ENCODE data around the gene HUS1. TPM values are rescaled to one million over a fixed set of nuclear protein-coding genes. Genes with fewer than 3 reads are reported as not detected.
A peak's percentile ranks its signal among the peaks of the same experiment; 100 is the strongest.
"Not testable (repeated sequence)": the region's sequence is repeated elsewhere in the genome, so short reads cannot be mapped to it uniquely, and the experiment has no call there.

The HUS1 gene
- polyA plus RNA-seq, 3 donors = 37.7 to 45.9 (median 38.8) TPM

DNA sequence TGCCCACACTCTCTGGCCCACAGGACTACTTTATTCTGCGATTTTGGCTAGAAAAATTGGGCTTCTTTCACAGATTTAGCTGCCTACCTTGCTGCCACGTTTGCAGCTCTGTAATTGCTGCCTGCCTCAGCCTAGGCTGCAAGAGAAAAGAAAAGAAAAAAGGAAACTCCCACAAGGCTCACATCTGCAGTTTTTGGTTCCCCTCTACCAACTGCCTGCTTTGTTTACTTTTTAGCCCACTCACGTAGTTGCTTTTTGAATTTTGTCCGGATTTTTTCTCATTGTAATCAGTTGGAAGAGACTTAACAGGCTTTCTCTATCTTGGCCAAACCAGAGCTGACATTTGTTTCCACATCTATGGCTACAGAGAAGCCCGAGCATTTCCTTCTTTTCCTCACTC is 25.2 kb upstream of the HUS1 start:
- DNase-seq = no peak
- H3K9me3 Mint-ChIP-seq = peaks cover 0 to 6% (median 3%) of the 10 kb centered on the region in 7 donors
- WGBS (ENCODE audit: insufficient coverage) = 29% methylated on average over 4 of the region's 5 CpGs
- no peaks in the 10 kb centered on the region for H3K4me1 ChIP-seq (ENCODE audit: control insufficient read depth in 1 of 2, insufficient read depth in 2 of 2, low read length in 2 of 2)
- no peak overlapping the region for H3K27ac ChIP-seq (ENCODE audit: low read depth in 1 of 2, low read length in 2 of 2)
- H3K27me3 Mint-ChIP-seq (ENCODE audit: low read depth in 3 of 3) = peaks cover 0 to 4% (median 0%) of the 10 kb centered on the region in 3 donors
- no peak overlapping the region for H3K9ac ChIP-seq (ENCODE audit: insufficient read depth, low read length, poor library complexity, severe bottlenecking)
- no peak overlapping the region for H3K4me3 Mint-ChIP-seq
- H3K36me3 Mint-ChIP-seq = no peaks in the 10 kb centered on the region
- TF ChIP-seq CTCF (IDR thresholded peaks at IDR 0.05) = no peak
- no peak overlapping the region for H3K27ac Mint-ChIP-seq
- no peaks in the 10 kb centered on the region for H3K79me2 ChIP-seq (ENCODE audit: insufficient read depth, low read length)
- no peaks in the 10 kb centered on the region for H3K36me3 ChIP-seq (replicated peaks in 1 of 2; ENCODE audit: control insufficient read depth in 1 of 2, insufficient read depth in 2 of 2, low read length in 2 of 2)
- peaks cover 5% of the 10 kb centered on the region for H3K4me1 Mint-ChIP-seq
- no peak overlapping the region for H3K4me2 ChIP-seq (replicated peaks; ENCODE audit: extremely low read depth, low read length, poor library complexity, severe bottlenecking)
- H4K20me1 ChIP-seq (ENCODE audit: insufficient read depth, low read length) = no peaks in the 10 kb centered on the region
- no peak overlapping the region for H3K4me3 ChIP-seq (replicated peaks in 1 of 3; ENCODE audit: low read depth in 2 of 3, low read length in 3 of 3)
- intact Hi-C loops (cut with micrococcal nuclease) = no loop called here
- H2AFZ ChIP-seq (ENCODE audit: insufficient read depth, low read depth, low read length, poor library complexity, severe bottlenecking) = peak overlapping the region; percentile 14
- no peaks in the 10 kb centered on the region for H3K9me3 ChIP-seq (replicated peaks in 1 of 2; ENCODE audit: control insufficient read depth in 1 of 2, insufficient read depth in 1 of 2, low read length in 2 of 2)
- H3K27me3 ChIP-seq (ENCODE audit: control insufficient read depth in 2 of 2, insufficient read depth in 2 of 2, low read length in 2 of 2) = no peaks in the 10 kb centered on the region

GRCh38 chr7:48004032-48004431 is 24.6 kb upstream of the HUS1 start:
- no peak for TF ChIP-seq CTCF (IDR thresholded peaks at IDR 0.05)
- no peak overlapping the region for H3K4me2 ChIP-seq (replicated peaks; ENCODE audit: extremely low read depth, low read length, poor library complexity, severe bottlenecking)
- no peak overlapping the region for H3K27ac ChIP-seq (ENCODE audit: low read depth in 1 of 2, low read length in 2 of 2)
- H3K4me3 ChIP-seq (replicated peaks in 1 of 3; ENCODE audit: low read depth in 2 of 3, low read length in 3 of 3) = no peak overlapping the region
- Mint-ChIP-seq H3K27ac (no peak overlapping the region), H3K9me3 (peaks cover 0 to 8% (median 3%) of the 10 kb centered on the region in 7 donors), H3K4me1 (peaks cover 5% of the 10 kb centered on the region), H3K4me3 (no peak overlapping the region), H3K27me3 (ENCODE audit: low read depth in 3 of 3) (peaks cover 0 to 4% (median 0%) of the 10 kb centered on the region in 3 donors), H3K36me3 (no peaks in the 10 kb centered on the region)
- no peak overlapping the region for H2AFZ ChIP-seq (ENCODE audit: insufficient read depth, low read depth, low read length, poor library complexity, severe bottlenecking)
- no peaks in the 10 kb centered on the region for H4K20me1 ChIP-seq (ENCODE audit: insufficient read depth, low read length)
- no peaks in the 10 kb centered on the region for H3K79me2 ChIP-seq (ENCODE audit: insufficient read depth, low read length)
- no peak for DNase-seq
- no CpG with 5 or more reads among the region's 2 CpGs for WGBS (ENCODE audit: insufficient coverage)
- H3K9me3 ChIP-seq (replicated peaks in 1 of 2; ENCODE audit: control insufficient read depth in 1 of 2, insufficient read depth in 1 of 2, low read length in 2 of 2) = no peaks in the 10 kb centered on the region
- no peaks in the 10 kb centered on the region for H3K4me1 ChIP-seq (ENCODE audit: control insufficient read depth in 1 of 2, insufficient read depth in 2 of 2, low read length in 2 of 2)
- intact Hi-C loops (cut with micrococcal nuclease) = no loop called here
- no peaks in the 10 kb centered on the region for H3K27me3 ChIP-seq (ENCODE audit: control insufficient read depth in 2 of 2, insufficient read depth in 2 of 2, low read length in 2 of 2)
- H3K9ac ChIP-seq (ENCODE audit: insufficient read depth, low read length, poor library complexity, severe bottlenecking) = no peak overlapping the region
- H3K36me3 ChIP-seq (replicated peaks in 1 of 2; ENCODE audit: control insufficient read depth in 1 of 2, insufficient read depth in 2 of 2, low read length in 2 of 2) = no peaks in the 10 kb centered on the region

- intact Hi-C loops (cut with micrococcal nuclease); H3K4me1 Mint-ChIP-seq; H3K36me3 Mint-ChIP-seq; H3K27me3 Mint-ChIP-seq (ENCODE audit: low read depth in 3 of 3); H3K4me2 ChIP-seq (replicated peaks; ENCODE audit: extremely low read depth, low read length, poor library complexity, severe bottlenecking); H3K36me3 ChIP-seq (replicated peaks in 1 of 2; ENCODE audit: control insufficient read depth in 1 of 2, insufficient read depth in 2 of 2, low read length in 2 of 2); H3K27me3 ChIP-seq (ENCODE audit: control insufficient read depth in 2 of 2, insufficient read depth in 2 of 2, low read length in 2 of 2); H3K4me3 ChIP-seq (replicated peaks in 1 of 3; ENCODE audit: low read depth in 2 of 3, low read length in 3 of 3); H3K9ac ChIP-seq (ENCODE audit: insufficient read depth, low read length, poor library complexity, severe bottlenecking); H3K27ac Mint-ChIP-seq; H3K4me3 Mint-ChIP-seq; DNase-seq; H3K9me3 ChIP-seq (replicated peaks in 1 of 2; ENCODE audit: control insufficient read depth in 1 of 2, insufficient read depth in 1 of 2, low read length in 2 of 2); H2AFZ ChIP-seq (ENCODE audit: insufficient read depth, low read depth, low read length, poor library complexity, severe bottlenecking); H3K27ac ChIP-seq (ENCODE audit: low read depth in 1 of 2, low read length in 2 of 2); H3K9me3 Mint-ChIP-seq; H4K20me1 ChIP-seq (ENCODE audit: insufficient read depth, low read length); H3K79me2 ChIP-seq (ENCODE audit: insufficient read depth, low read length); H3K4me1 ChIP-seq (ENCODE audit: control insufficient read depth in 1 of 2, insufficient read depth in 2 of 2, low read length in 2 of 2): not testable (repeated sequence)
- WGBS (ENCODE audit: insufficient coverage) = 98% methylated on average over 8 of the region's 13 CpGs
Observed at GRCh38 chr7:48000164-48000563, 20.7 kb upstream of the HUS1 start.

Data from CD14-positive monocyte (primary cell).